GM10266 (cell line): ENCODE measurements around the gene PIGU.

Source experiments
- DNase-seq: peaks from one replicate; pipeline ENCODE4 v3.0.0; 2012; ENCODE audit errors: extremely low spot score
- CTCF ChIP-seq: IDR thresholded peaks from 2 replicates; pipeline ENCODE4 v1.5.1; 2012; ENCODE audit warnings: mild to moderate bottlenecking, low read depth; ENCODE audit not compliant: control insufficient read depth, insufficient read depth; ENCODE audit errors: missing control alignments

PIGU gene

DNA sequence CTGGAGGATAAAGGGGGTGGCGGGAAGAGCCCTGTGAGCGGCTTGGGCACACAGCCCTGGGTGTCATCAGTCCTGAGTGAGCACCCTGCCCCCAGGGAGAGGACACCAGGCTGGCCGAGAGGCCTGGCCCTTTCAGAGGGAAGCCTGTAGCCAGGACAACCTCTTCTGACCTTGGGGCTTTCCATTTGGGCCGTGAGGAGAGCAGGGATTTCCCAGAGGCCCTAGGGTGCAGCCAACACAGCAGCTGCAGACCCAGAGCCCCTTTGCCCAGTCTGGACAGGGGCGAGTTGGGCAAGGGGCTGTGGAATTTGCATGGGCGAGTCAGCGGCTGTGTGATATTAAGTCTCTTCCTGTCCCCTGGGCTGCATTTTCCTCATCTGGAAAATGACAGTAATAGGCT is 112.1 kb downstream of the PIGU start:
- no peak for TF ChIP-seq CTCF

DNA sequence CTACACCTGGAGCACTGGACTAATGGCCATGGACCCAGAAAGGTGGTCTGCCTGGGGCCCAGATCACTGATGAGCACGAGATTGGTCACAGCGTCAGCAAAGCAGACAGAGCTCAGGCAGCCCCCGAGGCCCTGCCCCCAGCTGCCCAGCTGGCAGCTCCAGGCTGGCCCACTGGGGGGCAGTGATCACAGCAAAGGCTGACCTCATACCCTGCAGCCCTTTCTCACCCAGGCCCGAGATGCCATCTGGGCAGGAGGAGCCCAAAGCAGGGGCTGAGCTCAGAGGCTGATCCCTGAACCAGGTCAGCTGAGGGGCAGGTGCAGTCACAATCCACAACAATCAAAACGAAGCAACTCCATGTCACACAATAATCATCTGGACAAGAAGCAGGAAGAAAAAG is 114.3 kb downstream of the PIGU start:
- peak; percentile 58 for TF ChIP-seq CTCF
- DNase-seq, result no peak

More for the DNA sequence above, 112.1 kb downstream of the PIGU start:
- no peak for DNase-seq

- no peak for DNase-seq
- no peak for TF ChIP-seq CTCF
Measured at GRCh38 chr20:34561661-34562060, 115.2 kb downstream of the PIGU start.

- no peak for TF ChIP-seq CTCF
- DNase-seq, result no peak
Measured at GRCh38 chr20:34560614-34561013, 116.3 kb downstream of the PIGU start.

- TF ChIP-seq CTCF, result no peak
- no peak for DNase-seq
Measured at GRCh38 chr20:34560141-34560523, 116.8 kb downstream of the PIGU start.

- no peak for DNase-seq
- TF ChIP-seq CTCF, result no peak
Measured at GRCh38 chr20:34559311-34560140, 117.4 kb downstream of the PIGU start.
